Activated CD4-positive, CD25-positive, alpha-beta regulatory T cell (primary cell): ENCODE data around the gene SLC25A21.
"Not testable (repeated sequence)": the region's sequence is repeated elsewhere in the genome, so short reads cannot be mapped to it uniquely, and the experiment has no call there.

Experiments used
- DNase-seq, 4 experiments: peaks; one replicate each; lab custom pipeline; 2025; lab: John Stamatoyannopoulos, UW

SLC25A21 gene

DNA sequence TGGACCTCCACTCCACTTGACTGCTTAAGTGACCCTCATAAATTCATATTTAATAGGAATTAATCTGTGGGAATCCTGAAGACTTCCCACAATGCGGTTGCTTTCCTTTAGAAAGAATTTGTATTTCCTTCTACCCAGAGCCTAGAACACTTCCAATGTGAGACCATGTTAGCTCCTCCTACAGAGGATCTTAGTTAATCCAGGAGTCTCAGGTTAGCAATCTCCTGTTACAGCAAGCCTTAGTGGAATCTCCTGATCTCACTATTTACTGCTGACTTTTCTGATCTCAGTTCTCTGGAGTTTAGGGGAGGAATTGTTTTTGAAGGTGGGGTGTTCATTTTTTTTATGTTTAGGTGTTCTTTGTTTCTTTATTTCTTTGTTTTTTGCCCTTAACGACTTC is 186.0 kb downstream of the SLC25A21 start:
- no peak for DNase-seq

DNA sequence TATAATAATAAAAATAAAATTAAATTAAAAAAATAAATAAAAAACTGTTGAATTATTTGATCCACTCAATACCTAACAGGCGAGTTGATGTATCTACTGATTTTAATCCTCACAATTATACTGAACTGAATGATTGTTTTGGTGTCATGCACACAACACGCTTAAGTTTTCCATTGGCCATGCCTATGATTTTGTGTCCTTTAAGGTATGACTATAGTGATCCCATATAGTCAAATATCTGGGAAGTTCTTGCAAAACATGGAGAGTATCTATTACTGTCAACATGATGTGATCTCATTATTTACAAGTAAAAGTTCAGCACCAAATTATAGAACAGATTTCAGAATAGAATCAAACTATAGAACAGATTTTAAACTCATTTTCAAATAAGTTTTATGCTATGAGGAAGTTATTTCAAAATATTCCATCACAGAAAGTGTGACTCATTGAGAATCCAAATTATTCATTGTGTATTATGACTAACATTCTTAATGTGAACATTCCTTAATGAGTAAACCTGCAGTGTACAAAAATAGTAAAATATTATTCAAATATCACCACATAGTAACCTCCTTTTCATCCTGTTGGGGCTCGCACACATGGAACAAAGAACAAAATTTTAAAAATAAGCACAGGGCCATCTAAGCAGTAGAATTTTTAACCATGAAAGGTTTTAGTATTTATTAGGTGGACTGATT is 190.4 kb downstream of the SLC25A21 start:
- DNase-seq: no peak

DNA sequence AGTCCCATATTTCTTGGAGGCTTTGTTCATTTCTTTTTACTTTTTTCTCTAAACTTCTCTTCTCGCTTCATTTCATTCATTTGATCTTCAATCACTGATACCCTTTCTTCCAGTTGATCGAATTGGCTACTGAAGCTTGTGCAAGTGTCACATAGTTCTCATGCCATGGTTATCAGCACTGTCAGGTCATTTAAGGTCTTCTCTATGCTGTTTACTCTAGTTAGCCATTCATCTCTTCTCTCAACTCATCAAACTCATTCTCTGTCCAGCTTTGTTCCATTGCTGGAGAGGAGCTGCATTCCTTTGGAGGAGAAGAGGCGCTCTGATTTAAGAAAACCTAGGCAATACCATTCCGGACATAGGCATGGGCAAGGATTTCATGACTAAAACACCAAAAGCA is 192.0 kb downstream of the SLC25A21 start:
- DNase-seq: not testable (repeated sequence)

DNA sequence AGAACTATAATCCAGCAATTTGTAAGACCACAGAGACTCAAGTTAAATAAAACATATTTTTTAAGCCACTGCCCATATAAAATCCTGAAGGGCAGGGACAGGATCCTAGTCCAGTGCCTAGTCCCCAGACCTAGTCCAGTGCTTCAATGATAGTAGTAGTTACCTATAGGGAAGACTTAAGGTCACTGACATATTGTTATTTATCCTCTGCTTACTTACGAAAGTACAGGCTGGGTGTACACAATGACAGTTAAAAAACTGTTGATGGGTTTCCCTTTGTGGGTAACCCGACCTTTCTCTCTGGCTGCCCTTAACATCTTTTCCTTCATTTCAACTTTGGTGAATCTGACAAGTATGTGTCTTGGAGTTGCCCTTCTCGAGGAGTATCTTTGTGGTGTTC is 192.5 kb downstream of the SLC25A21 start:
- DNase-seq: no peak

DNA sequence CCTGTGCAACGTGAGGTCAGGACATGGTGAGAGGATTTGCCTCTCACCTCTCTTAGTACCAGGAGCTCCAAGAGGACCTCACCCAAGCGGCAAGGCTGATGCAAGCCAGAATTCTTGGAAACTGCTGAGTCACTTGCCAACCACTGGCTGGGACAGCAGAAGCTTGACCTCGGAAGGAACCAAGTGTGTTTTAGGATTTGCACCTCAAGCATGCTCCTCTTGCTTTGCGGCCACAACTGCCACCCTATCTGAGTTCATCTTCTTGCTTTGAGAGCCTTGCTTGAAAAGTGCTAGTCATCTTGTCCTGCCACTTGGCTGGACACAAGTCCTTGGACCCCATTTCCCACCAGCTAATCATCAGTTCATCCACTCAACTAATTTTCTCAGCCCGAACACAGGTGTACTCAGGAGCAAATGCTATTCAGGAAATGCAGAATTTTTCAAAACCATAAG is 195.8 kb downstream of the SLC25A21 start:
- no peak for DNase-seq

DNA sequence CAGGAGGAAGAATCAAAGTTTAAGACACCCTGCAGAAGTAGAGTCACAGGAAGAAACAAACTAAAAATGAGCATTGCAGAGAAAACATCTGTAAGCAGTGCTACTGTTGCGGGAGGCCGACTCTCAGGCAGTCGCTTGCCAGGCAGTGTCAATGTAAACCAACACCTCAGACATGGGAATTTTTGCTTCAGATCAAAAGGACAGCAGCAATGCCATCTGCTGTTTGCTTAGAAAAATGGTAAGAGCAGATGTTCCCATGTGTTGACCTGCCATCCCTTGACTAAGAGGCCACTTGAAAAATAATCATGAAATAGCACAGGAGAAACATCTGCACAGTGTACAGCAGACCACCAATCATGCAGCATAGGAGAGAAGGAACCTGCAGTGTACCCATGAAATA is 196.6 kb downstream of the SLC25A21 start:
- no peak for DNase-seq

DNA sequence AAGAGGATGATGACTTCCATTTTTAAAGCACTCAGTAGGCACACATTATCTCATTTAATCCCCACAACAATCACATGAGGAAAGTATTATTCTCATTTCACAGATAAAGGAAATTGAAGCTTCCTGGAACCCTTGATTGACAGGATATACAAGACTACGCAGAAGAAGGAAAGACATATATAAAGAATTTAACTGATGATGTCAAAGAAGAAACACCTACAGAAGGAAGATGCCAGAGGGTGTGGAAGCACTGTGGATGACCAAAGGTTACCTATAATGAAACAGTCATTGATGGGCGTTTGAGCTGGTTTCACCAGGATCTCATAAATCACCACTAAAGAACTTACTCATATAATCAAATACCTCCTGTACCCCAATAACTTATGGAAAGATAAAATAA is 197.4 kb downstream of the SLC25A21 start:
- DNase-seq: no peak

DNA sequence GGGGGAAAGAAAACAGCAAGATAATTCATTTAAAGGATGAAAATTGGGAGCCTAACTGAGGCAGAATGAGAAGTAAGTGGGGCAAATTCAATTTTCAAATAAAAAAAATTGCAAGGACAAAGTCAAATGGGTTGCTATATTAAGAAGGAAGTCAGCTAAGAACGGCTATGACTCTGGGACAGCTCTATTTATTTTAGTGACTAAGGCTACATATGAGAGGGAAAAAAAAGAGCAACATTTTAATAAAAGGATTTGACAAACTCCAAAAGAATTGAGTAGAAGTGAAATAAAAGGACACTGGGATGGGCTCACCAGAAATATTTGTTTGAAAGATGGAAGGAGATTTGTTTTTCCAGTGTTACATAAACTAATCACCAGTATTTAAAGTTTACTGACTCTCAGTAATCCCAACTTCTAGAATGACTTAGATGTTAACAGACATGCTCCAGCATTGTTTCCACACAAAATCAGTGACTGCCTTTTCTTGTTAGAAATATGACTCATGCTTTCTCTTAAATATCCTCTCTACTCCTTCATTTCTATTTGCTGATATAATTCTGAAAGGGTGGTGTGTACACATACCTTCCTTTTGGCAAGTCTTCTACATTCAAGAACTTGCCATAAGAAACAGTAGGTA is 198.5 kb downstream of the SLC25A21 start:
- DNase-seq: no peak

DNA sequence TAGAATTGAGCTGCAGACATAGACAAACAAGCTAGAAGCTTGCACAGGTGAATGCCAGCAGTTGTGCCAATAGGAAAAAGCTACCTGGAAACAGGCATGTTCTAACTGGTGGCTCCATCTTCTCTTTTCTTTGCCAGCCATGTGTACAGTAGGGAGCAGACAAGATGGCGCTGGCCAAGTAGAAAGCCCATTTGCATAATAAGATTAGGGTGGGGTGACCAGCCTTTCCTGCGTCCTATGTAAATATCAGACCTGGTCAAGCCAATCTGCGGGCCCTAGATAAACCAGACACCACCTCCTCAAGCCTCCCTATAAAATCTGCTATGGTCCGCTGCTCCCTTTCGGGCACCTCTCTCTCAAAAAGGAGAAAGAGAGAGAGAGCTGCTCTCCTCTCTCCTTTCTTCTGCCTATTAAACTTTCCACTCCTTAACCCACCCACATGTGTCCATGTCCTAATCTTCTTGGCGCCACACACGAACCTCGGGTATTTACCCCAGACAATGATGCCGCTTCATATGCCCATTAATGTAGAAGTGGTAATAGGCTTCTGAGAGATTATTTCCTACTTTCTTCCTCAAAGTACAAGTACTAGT is 201.0 kb downstream of the SLC25A21 start:
- no peak for DNase-seq

DNA sequence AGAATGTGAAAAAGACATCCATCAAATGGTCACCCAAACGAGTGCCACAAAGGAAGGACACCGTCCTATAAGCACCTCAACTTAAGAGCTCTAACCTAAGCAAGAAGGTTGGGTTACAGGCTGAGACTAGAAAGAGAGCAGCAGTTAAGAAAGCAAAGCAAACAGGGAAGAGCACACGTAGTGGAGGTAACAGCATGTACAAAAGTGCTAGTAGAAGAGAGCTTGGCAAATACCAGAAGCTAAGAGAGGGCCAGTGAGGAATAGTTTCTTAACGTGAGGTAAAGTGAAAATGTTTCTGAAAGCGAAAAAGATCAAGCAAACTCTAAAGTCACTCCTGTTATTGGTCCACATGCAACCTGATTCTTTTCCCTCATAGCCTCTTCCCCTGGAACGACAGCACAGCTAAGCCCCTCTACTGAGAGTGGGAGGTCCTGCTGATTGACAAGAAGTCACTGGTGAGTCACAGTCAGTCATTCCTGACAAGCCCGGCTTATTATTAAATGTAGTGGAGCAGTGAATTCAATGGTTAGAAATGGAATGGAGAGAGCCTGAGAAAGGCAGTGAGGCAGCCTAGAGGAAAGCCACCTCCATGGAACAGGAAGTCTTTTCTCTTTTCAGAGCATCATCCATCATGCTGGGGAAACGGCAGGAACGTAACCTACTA is 204.4 kb downstream of the SLC25A21 start:
- no peak for DNase-seq

DNA sequence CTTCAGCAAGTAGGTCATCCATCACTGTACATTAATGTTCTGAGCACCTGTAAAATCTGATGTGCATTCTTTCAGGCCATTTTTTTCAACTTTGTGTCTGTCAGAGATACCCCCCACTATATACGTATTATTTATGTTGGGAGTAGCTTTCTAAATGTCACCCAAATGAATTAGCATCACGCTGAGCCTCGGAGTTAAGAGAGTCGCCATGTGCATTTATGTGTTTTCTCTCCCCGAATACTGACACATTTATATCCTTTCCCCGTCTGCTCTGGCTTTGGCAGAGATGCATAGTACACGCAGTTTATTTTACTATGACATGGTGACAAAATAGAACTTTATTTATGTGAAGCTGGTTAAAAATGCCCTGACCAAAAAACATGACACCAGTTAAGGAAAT is 216.4 kb downstream of the SLC25A21 start:
- no peak for DNase-seq

DNA sequence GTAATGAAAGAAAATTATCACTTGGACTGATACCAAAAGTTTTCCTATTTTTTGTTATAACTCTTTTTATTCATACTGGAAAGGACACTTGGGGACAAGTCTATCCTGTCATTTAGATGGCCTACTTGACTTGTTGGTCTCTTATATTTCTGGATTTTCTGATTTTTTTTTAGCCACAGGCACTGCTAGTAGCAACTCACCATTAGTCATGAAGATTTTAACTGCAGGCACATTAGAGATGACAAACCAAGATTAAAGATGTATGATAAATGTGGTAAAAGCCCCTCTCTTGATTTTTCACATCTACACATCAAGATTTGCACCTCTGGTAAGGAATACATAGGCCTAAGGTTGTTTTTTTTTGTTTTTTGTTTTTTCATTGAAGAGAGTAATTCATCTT is 217.0 kb downstream of the SLC25A21 start:
- DNase-seq: no peak

DNA sequence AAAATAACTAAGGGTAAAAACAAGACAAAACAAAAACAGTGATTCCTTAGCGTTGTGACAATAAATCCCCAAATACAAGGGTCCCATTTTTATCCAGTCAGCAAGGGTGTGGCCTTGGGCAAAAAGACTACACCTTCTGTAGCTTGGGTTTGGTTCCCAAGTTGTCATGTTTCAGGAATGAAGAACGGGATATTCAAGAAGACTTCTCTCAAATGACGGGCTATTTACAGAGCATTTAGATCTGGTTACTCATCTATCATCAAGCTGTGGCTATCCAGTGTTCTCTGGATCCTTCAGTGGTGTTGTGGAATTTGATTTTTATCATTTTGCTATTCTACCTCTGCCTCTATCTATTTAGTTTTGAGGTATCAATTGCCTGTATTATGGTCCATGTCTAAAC is 219.7 kb downstream of the SLC25A21 start:
- DNase-seq: no peak

DNA sequence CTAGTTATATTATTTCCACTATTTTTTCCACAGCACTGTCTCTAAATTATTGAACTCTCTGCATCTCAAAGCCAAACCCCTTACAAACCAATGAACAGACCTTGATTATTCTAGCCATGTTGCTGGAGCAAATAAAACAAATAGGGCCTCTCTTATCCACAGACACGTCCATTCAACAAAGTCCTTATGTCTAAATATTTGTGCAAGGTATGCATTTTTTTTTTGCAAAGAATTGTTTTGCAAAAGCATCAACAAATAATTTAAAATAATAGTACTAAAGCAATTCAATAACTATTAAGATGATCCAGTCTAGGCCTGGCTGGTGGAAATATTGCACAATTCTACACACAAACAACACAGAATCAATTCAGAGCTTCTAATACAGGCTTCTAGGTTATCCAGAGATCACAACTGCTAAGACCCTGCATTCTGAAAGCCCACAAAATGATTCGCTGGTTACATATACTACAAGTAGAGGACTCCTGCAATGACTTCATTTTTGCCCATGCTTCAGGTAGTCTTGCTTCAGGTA is 221.0 kb downstream of the SLC25A21 start:
- DNase-seq: no peak

DNA sequence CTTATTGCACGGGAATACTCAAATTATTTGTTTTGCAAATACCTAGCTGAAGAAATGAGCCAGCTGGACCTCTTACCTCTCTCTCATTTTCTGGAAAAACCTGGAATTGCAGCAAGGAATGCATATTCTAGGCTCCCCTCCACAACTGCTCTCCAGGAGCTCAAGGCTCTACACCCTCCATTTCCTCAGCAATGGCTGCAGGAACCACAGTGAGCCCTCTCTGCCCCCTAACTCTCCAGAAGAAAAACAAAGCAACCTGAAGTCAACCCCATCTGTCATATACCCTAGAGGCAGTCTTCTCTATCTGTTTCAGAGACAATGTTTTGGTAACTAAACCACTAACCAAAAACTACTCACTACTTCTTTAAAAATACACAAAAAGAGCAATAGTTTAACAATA is 221.6 kb downstream of the SLC25A21 start:
- DNase-seq: no peak

DNA sequence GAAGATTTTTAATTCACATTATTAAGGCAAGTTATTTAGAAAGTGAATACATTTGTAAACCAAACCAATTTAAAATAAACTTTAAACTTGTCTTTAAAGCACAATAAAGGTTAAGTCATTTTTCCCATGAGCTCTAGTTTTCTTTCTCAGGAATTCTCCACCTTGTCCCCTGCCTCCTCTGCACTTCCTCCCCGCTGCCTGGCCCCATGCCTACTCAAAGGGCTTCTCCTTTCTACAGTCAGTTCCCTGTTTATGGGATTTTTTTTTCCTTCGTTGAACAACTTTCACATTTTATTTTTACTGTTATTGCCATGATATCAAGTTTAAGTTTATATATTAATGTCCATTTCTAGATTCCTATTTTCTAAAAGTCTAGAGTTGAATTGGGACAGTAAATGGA is 223.0 kb downstream of the SLC25A21 start:
- no peak for DNase-seq

DNA sequence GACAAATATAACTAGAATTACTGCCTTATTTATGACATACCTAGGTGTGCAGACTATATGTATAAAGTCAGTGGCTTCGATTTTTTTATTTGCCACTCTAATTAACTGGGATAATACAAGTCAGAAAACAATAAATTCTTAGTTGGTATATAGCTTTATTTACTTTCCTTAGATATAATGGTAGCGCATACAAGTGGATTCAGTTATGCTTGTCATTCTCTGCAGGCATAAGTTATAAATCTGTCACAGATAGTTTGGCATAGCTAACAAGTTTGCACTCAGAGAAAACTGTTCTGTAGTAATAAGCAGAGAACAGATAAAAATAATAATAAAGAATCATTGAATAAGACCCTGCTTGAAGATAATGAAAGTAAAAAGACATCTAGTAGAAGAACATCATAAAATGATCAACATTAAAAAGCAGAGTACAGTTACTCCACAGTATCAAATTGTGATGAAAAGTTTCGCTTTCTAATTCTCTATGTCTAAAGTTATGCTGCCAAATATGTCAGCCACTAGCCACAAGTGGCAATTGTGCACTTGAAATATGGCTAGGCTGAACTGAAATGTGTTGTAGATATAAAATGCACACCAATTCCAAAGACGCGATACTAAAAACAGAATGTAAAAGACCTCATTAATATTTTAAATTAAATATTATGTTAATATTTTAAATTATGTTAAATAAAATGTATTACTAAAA is 224.1 kb downstream of the SLC25A21 start:
- no peak for DNase-seq

DNA sequence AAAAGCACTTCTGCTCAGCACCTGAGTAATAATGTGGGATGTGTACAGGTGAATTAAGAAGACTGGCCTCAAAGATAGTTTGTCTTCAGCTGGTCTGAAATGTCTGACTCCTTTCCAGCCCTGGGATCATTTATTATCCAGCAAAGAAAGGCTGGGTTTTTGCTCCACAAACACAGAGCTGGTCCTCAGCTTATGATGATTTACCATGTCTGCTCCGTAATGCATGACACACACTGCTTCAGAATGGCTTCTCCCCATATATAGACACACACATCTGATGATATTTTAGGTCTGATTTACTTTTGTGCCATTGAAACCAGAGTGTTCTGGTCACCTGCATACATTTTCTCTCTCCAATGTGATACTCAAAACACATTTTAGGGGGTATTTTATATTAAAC is 225.0 kb downstream of the SLC25A21 start:
- no peak for DNase-seq

DNA sequence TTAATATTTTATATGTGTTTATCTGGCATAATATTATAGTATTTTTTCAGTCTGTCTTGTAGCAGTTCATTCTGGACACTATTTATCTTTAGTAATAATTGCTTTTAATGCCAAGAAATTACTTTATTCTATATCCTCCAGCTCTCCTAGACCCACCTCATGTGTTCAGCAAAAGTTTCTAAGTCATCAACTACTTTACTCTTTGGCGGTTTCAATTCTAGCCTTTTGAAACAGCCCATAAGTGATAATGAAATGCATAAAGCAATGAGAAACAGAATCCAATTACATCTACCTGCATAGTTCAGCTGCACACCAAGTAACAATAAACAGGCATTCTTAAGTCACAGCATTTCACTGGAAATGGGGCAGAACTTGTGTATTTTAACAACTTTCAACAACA is 225.5 kb downstream of the SLC25A21 start:
- DNase-seq: no peak

DNA sequence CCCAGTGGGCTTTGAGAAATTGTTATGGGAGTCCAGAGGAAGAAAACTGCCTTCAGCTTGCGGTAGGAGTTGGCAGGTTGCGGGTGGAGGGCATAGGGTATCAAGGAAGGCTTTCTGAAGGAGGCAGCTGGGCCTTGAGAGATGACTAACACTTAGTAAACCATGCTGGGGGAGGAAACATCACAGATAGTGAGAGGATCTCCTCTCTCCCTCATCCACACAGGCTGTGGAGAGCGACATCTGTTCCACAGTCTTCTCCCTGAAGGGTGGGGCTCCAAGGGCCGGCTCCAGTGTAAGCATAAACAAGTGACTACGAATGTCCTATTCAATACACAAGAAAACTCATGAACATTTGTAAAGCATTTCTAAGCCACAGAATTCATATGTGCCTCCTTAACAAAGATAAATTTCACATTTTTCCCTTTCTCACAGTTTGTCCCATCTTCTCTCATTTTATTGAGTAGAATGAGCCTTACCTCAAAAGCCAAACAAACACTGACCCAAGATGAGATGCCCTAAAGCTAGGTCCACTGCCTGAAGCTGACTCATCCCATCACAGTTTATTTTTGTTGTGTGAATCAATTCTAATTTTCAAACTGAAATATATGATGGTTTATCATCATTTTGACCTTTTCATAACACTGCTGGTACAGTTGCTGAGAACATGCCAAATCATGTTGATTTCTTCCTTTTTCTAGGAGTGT is 227.9 kb downstream of the SLC25A21 start:
- DNase-seq: no peak

DNA sequence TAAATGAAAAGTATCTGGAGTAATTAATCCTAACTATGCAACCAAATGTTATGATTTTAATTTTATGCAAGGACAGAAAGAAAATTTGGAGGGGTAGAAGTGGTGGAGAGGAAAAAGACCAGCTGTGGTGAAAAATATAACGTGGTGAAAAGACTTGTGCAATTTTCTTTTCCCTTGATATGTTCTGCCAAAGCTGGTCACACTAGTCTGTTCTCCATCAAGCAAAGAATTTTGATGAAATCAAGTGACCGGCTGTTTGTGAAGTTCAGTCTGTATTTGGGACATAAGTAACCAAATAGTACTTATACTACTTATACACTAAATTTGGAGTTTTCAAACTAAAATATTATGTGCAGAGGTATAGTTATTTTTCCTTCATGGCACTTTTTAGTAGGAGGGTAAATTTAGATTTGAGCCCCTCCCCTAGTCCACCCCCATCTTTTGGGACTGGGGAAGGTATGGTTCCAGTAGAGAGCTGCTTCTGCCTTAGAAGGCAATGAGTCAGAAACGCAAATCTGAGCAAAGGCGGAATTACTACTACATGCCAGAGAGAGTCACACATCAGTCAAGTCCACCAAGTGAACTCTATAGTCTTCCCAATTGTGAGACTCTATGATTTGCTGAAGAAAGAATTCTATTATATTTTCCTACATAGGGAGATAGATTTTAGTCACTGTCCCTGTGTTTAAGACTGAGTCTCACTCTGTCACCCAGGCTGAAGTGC is 229.7 kb downstream of the SLC25A21 start:
- no peak for DNase-seq
